Measurements from ENCODE around the gene ST14. TPM values are rescaled to one million over a fixed set of nuclear protein-coding genes. Genes with fewer than 3 reads are reported as not detected.

The ST14 gene
- total RNA-seq, 4 donors from 2014 or later, result 335 to 641 (median 446) TPM

Small RNA genes within 50 kb of the gene (small RNA-seq; reads per million reads assigned to genes)
- gene RF00015, result 0 reads per million in 4 donors

Other genes starting within 250 kb of the ST14 start
- 10 to 100 TPM; 11.3 to 22.4 (median 15.5) TPM for gene PRDM10, start 156.9 kb upstream of the ST14 start, total RNA-seq
- gene APLP2, start 89.9 kb upstream of the ST14 start, total RNA-seq, result 100 to 1,000 TPM; 191 to 618 (median 396) TPM
- gene ZBTB44, start 155.1 kb downstream of the ST14 start, total RNA-seq, result 10 to 100 TPM; 29.7 to 64.0 (median 48.6) TPM